Hematopoietic multipotent progenitor cell treated with erythropoietin and hydrocortisone succinate and interleukin-3 and kit ligand, for 6 days (in vitro differentiated cells): ENCODE data around the gene FOCAD.
A peak's percentile ranks its signal among the peaks of the same experiment; 100 is the strongest.

Experiments used
- DNase-seq: peaks from one replicate; pipeline ENCODE4 v3.0.0-alpha.2; 2015

Gene FOCAD

DNA sequence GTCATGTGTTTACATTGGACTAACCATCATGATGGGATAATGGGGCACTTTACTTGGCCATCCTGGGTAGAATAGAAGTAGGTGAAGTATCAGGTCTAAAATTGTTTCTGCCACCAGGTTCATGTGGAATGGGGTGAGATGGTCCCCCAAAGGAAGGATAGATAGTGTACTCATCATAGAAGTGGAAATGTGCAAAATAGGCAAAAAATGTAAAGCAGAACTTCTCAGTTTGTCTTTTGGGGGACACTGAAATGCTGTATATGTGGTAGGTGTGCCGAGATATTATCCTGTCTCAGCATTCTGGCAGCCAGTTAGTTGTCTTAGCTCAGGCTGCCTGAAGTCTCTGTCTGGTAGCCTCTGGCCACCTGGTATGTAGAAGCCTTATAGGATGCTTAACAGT is 107.6 kb downstream of the FOCAD start:
- DNase-seq = no peak

DNA sequence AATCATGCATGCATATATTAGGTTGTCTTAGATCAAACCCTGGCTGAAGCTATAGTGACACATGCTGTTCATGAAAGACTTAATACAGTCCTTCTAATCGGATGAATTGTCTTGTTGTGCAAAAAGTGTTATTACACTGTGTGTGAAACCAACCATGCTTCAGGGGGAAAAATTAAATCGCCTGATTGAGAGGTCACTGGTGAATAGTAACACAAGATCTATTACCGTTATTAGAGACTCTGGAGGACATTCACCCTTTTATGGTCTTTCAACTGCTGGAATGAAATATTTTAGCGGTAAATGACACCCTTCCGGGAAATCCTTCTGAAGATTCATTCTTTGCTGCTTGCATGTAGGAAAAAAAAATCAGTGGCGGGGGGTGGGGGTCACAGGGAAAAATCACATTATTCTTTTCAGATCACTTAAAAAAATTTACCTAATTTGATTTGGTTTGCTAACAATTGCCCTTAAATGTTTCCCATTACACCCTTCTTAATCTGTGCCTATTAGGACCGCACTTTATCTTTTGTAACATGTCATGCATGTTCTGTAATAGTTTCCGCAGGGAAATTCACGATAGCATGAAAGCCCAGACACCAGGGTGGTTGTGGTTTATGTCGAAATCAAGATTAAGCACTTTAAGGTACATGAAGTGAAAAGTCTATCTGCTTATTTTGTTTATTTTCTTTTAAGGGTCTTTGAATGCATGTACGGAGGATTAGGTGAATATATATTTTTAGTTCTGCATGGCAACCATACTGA is 120.6 kb downstream of the FOCAD start:
- DNase-seq = peak; percentile 86

DNA sequence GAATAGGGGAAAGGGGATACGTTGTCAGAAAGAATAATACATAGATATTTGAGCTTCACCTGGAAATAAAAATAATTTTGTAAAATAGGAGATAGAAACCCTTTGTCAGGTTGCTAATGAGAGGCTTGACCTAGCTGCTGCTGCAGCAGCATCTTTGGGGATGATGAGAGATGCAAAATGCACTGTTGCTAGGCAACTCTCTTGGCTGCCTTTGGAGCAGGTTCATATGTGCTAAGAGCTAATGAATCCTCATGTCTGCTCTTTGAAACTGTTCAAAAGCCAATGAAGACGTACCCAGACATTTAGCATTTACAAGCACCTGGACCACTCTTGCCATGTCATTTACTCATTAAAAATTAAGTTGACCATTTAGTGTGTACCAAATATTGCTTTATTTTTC is 121.7 kb downstream of the FOCAD start:
- DNase-seq = no peak

DNA sequence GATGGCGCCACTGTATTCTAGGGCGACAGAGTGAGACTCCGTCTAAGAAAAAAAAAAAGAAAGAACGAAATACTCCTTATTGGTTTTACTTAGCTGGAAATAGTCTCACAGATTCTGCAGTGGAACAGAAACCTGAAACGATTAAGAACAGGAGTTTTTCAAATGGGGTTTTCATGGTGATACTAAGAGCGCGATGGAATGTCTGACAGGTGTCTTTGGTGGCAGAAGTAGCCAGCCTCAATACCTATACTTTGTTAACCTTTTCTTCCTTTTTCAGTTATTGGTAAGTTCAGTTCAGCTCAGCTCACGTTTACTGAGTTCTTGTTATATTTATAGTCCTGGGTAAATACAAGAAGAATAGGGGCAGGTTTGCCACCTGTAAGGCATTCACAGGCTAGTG is 123.9 kb downstream of the FOCAD start:
- DNase-seq = no peak

DNA sequence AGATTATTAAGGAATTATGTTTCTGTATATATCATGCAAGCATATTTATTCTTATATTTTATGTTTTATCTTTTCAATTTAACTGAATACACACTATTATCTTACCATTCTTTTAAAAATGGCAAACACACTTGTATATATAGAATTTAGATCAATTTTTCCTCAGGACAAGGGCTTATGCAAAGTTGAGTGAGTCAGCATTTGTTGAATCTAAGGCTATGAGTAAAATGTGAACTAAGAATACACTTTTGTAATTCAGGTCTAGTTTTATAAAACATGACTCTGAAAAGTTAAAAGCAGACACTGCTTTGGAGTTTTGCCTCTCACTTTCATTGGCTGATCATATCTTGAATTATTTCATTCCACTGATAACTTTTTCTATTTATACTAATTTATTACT is 127.8 kb downstream of the FOCAD start:
- DNase-seq = no peak

DNA sequence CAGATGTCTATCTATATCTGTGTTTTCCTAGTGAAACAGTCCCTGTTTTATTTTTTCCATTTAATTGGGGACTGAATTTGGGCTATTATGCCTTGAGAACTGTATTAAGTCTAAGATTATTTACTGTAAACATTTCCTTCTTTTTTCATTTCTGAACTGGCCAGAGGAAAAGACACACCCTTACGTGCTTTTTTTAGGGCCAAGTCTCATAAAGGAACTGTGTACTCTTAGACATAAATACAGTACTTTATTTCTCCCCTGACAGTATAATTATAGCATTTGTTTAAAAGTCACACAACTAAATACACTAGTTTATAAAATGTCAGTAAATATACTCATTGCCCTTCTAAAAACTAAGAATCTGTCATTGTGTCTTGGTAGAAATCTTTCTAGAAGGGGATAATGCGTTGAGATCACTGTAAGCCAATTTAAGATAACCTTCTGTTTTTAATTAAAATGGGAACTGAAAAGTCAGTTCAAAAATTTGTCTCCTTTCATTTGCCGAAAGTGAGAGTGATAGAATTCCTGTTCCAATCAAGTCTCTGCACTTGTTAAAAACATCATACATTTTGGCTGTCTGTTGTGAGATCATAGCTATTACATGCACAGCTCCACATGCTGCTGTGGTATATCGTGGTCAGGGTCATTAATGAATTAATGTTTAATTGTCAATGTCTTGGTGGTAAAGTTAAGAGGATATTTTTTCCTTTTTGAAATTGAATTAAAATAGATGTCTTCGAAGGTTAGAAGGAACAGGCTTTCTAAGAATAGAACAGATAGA is 132.1 kb downstream of the FOCAD start:
- DNase-seq = no peak

DNA sequence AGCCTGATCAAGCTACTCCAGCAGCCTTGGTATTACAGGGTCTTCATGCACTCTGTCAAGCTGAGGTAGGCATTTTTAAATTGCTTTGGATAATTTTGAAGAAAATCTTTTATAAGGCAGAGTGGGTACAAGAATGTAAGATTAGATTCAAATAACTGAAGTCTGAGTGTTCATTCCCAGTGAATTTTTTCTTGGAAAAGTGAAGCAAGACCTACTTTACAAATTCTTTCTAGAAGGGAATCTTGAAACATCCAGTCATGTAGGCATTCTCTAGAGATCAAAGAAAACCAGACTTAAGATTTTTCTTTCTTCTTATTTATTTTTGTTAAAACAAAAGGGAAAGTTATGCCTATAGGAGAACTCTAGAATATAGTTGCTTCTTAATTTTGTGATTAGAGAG is 139.0 kb downstream of the FOCAD start:
- DNase-seq = no peak

DNA sequence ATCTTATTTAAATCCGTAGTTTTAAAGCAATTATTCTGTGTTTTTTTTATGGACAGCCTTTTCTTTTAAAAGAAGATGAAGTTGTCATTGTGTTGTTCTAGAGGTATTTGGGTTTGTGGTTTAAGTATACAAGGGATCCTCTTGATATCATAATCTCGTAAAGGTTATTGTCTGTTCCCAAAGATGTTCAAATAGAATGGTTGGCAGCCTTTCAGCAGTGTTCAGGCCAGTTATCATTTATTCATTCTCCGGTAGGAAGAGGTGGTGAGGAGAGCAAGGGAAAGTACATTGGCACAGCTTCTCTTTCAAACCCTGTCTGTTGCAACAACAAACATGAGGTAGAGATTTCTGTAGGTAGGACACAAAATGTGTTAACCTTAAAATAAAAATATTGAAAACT is 147.0 kb downstream of the FOCAD start:
- no peak for DNase-seq

DNA sequence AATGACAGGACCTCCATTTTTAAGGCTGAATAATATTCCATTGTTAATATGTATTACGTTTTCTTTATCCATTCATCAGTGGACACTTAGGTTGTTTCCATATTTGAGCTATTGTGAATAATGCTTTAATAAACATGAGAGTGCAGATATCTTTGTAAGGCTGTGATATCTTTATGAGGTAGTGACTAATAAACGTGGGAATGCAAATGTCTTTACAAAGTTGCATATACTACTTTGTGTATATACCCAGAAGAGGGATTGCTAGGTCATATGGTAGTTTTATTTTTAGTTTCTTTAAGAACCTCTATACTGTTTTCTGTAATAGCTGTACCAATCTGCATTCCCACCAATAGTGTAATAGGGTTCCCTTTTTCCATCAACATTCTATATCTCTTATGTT is 148.7 kb downstream of the FOCAD start:
- no peak for DNase-seq

DNA sequence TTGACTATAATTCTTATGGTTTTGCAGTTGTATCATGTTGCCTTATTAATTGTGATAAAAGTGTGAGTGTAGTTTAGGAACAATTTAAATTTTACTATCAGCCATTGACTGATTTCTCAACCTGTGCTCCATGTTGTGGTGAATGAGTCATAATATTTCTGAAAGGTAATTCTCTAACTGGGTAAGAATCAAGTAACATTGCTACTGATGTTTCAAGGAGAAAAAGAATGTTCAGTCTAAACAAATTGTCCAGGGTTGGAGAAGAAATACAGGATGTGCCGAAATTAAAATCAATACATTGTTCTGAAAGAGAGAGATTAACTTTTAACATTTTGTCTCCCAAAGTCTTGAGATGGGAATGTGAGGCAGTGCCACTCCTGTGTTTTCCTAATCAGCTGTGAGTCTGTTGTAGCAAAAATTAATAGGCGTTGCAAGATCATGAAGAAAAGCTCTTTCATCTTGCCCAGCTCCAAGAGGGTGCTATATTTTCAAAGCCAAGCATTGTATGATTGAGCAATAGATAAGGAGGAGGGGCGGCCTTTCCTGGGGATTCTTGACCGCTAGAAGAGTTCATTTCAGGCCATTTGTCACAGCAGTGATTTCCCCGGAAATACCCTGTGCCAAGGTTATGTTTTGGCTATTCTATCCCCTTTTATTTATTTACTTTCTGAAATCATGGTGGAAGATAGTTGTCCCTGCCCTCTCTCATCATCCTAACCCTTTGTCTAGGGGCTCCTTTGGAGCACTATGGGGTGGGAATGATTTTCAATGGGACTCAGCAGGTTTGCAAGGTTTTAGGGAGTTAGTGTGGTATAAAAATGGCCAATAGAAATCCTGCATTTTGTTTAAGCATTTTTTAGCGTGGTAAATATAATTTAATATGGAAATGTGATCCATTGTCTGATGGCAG is 151.6 kb downstream of the FOCAD start:
- no peak for DNase-seq

DNA sequence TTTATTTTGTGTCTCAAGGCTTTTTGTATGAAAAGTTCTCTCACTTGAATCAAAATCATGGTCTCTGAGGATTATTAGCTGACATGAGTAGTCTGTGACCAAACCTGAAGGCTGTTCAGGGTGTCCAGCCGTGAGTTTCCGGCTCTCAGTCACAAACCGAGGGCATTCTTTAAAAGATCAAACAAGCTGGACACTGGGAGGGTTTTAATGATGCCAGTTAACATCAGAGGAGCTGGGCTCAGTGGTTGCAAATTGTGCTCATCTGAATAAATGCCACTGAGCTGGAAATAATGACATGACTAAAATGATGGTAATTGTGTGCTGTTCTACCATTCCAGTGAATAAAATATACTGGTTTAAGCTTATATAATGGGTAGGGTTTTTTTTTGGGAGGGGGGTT is 153.1 kb downstream of the FOCAD start:
- DNase-seq = no peak

DNA sequence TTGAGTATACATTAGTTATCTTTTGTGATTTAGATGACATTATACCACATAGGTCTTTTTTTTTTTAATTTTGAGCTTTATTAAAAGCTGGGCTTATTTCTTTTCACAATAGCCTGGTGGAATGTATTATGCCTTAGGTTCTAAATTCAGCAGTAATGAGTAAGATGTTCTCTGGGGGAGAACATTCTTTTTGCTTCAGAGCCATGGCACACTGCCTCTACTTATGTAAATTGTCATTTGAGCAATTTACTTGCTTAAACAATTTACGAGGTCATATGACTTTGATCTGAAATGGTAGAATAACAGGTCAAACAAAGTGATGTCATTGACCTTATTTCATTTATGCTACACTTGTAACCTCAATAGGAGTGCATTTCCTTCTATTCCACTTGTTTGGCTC is 154.2 kb downstream of the FOCAD start:
- DNase-seq = no peak

DNA sequence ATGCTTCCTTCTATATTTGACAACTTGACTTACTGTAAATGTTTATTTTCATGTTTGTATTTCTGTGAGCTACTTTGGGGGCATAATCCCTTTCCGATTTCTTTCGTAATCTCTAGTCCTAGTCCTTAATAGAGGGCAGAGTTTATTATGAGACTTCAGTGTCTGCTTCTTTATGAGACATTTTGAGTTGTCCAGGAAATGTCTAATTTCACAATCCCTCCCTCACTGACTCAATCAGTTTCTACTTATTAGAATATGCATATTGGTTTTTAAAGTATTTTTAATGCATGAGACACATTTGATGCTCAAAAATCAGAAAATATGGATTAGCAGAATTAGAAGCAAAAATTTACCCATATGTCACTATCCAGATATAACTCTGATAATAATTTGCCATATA is 160.9 kb downstream of the FOCAD start:
- DNase-seq = no peak

DNA sequence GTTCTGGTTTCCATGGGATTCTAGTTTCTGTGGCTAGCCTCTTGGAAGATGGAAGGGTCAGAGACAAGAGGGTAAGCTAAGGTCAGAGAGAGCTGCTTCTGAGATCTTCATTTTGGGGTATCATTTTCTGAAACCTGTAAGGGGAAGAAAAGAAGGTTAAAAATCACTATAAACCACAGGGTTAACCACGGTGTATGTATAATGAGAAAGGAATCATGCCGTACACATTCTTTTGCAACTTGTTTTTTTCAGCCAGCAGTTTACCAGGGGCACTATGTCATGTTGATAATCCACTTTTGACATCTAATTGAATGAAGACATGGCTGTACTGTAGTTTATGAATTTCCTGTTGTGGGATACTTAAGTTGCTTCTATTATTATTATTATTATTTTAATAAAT is 164.4 kb downstream of the FOCAD start:
- no peak for DNase-seq

DNA sequence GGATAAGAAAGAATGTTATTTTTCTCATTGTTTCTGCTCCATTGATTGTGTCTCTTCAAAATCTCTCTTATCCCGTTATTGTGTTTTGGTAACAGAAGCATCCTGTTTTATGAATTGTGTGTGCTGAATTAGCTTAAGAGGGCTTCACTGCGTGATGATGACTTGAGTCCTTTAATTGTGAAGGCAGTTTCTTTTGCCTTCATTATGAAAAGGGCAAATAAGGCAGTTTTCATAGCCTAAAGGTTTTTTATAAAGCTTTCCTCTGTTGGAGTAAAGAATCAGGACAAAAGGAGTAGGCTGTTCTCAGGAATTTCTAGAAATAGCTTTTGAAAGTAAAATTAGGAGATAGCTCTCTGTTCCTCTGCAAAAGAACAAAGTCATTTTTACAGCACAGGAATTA is 169.8 kb downstream of the FOCAD start:
- no peak for DNase-seq

DNA sequence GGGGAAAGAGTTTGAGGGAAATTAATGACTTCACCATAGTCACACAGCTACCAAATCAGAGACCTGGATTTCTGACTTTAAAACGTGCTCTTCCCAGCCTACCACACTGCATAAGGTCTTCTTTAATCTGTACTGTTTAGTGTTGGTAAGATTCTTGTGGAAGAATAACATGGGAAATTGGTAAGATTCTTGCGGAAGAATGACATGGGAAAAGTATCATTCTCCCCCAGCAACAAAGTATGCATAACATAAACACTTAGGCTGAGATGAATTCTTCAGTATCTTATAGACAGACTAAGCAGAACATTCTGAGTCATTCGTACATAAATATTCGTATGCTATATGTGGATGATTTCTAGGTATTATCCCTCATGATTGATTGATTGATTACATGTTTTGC is 170.4 kb downstream of the FOCAD start:
- DNase-seq = no peak

DNA sequence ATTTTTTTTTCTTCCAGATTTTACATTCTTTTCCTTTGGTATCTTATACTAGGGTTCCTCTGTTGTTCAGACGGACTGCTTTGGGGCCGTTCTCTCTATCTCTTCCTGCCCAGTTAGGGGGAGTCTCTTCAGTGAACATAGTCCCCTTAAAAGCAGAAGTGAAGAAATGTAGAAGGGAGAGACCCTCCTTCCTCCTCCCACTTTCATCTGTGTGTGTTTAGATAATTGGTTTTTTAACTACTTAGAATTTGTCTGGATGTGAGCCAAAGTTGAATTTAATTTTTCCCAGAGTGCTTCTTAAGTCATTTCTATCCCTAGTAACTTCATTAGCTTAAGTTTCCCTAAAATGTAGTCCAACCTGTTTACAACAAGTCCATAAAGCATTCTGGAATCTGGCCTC is 179.9 kb downstream of the FOCAD start:
- peak; percentile 22 for DNase-seq

DNA sequence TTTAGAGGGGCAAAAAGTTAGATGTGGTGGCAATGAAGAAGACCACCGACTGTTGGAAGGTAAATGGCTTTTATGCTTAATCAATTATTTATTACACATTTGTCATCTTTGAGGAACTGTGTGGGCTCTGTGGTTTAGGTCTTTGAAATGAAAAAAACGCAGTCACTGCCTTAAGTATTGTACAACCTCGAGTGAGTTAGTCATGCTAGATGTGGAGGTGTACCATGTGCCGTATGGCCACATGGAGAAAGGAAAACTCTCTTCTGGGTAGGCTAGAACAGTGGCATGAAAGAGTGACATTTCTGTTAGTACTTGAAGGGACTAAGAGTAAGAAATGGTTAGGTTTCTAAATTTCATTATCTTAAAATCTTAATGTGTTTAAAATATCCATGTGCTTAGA is 181.3 kb downstream of the FOCAD start:
- peak; percentile 32 for DNase-seq

DNA sequence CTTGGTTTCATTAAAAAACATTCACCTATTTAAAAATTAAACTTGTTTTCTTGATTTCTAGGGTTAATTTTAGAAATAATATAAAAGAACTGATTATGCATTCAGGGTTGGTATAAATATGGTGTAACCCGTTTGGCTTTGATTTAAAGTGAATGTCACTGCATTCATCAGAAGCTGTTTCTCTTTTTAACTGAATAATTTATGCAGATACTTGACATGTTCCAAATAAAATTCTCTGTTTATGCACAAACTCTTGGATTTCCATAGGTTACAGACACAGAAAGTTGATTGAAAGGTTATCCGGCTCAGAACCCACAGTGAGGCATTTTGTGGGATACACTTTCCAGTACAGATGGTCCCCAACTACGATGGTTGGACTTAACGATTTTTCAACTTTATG is 186.1 kb downstream of the FOCAD start:
- DNase-seq = no peak

DNA sequence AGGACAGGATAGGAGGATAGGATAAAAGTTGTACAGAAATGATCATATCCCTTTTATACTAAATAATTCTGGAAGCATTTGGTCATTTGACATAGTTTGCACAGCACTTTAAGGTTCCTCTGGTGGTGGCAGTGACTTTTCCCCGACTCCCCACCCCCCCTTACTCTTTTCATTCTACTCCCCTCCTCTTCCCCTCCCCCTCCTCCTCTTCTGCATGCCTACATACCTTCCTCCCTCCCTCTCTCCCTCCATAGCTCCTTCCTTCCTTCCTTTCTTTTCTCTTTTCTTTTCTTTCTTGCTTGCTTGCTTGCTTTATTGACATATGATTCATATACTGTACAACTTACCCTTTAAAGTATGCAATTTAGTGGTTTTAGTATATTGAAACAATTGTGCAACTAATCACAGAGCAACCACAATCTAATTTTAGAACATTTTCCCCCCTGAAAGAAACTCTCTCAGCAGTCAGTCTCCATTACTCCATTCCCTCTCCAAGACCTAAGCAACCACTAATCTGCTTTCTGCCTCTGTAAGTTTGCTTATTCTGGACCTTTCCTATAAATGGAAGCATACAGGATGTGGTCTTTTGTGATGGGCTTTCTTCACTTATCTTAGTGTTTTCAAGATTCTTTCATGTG is 188.4 kb downstream of the FOCAD start:
- DNase-seq = peak; percentile 11

DNA sequence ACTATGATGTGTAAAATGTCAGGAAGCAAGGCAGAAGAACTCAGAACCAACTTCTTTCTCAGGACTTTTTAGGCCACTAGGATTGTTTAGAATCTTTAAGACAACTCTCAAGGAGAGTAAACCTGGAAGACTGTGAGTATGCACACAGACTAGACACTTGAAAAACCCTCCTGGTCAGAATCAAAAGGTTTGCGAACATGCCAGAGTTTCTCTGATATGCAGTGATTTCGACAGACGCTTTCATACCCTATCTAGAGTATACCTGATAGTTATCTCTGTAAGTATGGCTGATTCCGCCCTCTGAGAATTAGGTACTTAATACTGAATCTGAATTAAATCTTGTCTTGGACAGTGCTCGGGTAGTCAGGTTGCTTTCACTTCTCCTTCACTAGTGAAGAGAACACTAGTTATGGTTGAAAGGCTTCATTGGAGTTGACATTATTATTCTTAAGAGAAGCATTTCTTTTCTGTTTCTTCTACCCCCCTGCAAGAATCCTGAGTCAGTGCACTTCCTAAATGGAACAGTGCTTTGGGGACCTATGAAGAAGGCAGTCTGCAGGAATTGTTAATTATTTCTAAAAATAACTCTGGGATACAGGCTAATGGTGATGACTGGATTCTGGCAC is 189.3 kb downstream of the FOCAD start:
- DNase-seq = no peak

DNA sequence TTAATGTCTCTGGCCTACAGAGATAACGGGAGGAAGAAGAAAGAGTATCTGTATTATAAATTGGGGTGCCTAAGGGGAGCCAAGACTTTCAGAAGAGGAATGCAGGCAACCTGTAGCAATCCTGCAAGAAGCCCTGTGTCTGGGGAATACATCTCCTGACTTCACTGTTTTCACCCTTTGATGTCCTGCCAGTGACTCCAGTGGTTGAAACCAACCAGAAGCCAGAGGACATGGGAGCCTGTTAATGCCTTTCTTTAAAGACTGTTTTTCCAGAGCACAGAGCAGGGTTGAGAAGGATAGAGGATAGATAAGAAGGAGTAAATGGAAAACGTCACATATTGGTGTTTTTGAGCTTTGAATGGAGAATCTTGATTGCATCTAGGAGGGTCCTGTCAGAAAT is 196.2 kb downstream of the FOCAD start:
- DNase-seq = no peak

DNA sequence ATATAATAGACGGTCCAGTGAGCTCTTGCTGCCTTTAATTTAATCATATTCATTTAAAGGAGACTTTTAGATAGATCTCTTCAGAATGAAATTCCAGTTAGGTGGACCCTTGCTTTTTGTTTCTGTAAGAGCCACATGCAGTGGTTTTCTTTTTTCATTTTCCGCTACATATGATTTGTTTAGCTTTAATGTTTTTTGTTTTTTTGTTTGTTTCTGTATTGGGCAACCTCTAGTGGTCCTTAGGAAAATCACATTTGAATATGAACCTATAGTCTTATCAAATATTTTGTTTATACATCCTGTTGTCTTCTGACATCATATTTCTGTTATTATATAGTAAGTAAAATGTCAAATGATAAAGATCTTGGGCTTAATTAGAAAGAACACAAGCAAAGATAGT is 196.6 kb downstream of the FOCAD start:
- no peak for DNase-seq
